MM.1S (cell line): ENCODE data around the gene TRH.

ENCODE experiments used
- EZH2 ChIP-seq: fragments of 300-600 bp; sonication (generic); optimal IDR thresholded peaks from 2 replicates; pipeline ENCODE3; 2017; ENCODE audit warnings: low read depth, mild to moderate bottlenecking, antibody characterized with exemption, low read length, mixed read lengths
- EZH2phosphoT487 ChIP-seq: fragments of 300-600 bp; sonication (generic); IDR thresholded peaks from 2 replicates; pipeline ENCODE4 v1.6.1; 2018; ENCODE audit warnings: antibody characterized with exemption, low read length

DNA sequence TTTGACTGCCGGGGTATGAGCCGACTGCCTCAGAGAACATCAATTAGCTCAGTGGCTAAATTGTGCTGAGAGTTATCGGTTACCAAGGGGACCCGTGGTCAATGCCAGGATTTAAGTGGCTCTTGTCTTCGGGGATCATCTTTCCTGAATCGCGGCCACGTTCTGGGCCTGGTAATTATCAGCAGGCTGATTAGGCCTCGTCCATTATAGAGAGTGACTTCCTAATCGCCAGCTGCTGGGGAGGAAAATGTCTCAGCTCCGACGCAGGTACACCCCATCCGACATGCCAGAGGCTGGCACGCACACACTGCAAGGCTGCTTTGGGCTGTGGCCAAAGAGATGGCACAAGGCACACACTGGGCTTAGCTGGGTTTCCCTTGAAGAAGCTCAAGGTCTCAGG, 10.6 kb downstream of the TRH start:
- TF ChIP-seq EZH2phosphoT487 = no peak
- TF ChIP-seq EZH2 = no peak
